ENCODE results near the gene TRAPPC2L.
"Not testable (repeated sequence)": the region's sequence is repeated elsewhere in the genome, so short reads cannot be mapped to it uniquely, and the experiment has no call there.

The TRAPPC2L gene

DNA sequence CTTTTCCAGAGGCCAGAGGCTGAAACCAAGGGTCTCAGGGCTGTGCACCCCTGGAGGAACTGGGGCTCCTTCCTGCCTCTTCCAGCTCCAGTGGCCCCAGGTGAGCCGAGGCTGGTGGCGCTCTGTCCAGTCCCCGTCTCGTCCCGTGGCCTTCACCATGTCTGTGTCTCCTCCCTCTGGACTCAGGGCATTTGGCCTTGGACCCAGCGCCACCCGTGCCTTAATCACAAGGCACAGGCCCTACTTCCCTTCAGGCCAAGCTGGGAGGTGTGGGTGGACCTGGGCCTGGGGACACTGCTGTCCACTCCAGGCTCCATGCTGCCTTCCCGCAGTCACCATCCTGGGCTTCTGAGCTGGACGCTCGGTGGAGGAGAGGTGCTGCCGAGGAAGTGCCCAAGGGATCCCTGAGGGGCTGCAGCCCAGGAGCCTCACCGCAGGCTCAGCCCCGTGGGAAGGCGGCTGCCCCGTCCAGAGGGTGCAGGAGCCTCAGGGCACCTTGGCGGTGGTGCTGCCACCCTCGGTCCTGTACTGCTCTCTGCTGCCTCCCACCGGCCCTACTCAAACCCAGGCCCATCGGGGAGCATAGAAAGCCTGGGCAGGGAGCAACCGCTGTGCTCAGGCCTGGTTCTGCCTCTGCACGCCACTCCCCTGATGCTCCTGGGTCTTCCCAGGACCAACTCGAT lies 35.6 kb upstream of the TRAPPC2L start:
- no peak overlapping the region for H3K4me3 ChIP-seq (ENCODE audit: low read depth, low read length)
- TF ChIP-seq, protein P1, sequence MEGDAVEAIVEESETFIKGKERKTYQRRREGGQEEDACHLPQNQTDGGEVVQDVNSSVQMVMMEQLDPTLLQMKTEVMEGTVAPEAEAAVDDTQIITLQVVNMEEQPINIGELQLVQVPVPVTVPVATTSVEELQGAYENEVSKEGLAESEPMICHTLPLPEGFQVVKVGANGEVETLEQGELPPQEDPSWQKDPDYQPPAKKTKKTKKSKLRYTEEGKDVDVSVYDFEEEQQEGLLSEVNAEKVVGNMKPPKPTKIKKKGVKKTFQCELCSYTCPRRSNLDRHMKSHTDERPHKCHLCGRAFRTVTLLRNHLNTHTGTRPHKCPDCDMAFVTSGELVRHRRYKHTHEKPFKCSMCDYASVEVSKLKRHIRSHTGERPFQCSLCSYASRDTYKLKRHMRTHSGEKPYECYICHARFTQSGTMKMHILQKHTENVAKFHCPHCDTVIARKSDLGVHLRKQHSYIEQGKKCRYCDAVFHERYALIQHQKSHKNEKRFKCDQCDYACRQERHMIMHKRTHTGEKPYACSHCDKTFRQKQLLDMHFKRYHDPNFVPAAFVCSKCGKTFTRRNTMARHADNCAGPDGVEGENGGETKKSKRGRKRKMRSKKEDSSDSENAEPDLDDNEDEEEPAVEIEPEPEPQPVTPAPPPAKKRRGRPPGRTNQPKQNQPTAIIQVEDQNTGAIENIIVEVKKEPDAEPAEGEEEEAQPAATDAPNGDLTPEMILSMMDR (conservative IDR thresholded peaks at IDR 0.05; ENCODE audit: low read depth, low read length) = no peak

DNA sequence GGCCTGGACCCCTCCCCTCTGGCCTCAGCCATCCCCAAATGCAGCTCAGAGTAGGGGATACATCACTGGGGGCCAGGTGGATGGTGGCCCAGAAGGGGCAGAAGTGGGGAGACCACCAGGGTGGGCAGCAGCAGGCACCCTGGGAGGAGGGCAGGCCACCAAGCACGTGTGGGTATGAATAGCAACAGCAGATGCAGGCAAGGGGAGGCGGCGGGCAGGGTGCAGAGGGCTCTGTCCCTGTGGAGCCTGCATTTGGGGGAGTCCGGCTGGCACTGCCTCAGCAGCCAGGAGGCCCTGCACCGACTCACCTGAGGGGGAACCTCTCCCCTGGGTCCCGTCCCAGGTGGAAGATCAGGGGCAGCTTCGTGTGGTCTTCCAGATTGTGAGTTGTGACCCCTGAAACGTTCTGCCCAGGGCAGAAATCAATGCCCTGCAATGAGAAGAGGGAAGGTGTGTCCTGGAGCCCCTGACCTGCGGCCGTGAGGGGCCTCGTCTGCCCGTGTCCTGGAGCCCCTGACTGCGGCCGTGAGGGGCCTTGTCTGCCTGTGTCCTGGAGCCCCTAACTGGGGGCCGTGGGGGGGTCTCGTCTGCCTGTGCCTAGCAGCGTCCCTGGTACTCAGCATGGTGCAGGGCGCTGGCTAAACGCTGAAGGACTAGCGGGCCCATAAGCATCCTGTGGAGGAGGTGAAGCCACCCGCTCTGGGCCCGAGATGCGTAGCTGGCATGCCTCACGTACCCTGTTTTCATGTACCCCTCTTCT lies 34.5 kb upstream of the TRAPPC2L start:
- H3K4me3 ChIP-seq (ENCODE audit: low read depth, low read length) = no peak overlapping the region
- no peak for DNase-seq (ENCODE audit: low read depth)
- TF ChIP-seq, protein P1 (conservative IDR thresholded peaks at IDR 0.05; ENCODE audit: low read depth, low read length) = no peak

More for the DNA sequence above, 35.6 kb upstream of the TRAPPC2L start:
- no peak for DNase-seq (ENCODE audit: low read depth)

DNA sequence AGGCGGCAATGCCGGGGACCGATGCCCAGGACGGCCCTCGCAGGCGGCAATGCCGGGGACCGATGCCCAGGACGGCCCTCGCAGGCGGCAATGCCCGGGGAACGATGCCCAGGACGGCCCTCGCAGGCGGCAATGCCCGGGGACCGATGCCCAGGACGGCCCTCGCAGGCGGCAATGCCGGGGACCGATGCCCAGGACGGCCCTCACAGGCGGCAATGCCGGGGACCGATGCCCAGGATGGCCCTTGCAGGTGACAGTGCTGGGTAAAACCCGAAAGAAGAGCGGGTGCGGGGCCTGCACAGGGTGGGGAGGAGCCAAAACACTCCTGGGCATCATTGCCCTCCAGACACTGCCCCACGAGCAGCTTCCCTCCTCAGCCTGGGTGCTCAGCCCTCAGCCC lies 33.3 kb upstream of the TRAPPC2L start:
- DNase-seq (ENCODE audit: low read depth); H3K4me3 ChIP-seq (ENCODE audit: low read depth, low read length): not testable (repeated sequence)

DNA sequence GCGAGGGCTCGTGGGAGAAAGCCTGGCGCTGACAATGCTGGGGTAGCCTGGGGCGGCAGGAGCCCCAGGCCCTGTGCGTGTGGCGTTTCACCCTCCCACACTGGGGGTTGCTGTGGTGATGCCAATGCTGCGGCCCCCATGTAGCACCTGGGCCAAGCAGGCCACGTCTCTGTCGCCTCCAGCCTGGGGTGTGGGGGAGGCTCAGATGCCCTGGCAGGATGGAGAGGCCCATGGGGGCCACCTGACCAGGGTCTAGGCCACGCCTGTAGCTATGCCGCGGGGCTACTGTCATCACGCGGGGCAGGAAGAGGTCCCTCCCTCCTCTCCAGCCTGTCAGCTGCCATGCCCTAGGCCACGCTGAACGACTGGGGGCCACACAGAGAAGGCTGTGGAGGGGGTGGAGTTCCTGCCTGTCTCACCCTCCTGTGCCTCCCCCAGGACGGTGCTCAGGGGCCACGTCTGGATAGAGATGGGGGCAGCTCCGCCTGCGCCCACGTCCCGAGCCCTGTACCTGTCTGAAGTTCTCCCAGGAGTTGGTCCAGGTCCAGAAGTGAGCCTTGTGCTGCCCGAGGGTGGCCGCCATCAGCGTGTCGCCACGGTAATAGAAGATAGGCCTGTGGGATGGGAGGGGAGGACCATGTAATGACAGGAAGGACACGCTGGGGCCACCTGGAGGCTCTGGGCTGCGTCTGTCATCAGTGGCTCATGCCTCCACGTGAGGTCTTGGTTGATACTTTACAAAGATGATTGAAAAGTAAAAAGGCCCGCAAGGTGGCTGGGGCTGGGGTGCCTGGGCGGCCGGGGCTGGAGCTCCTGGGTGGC lies 32.5 kb upstream of the TRAPPC2L start:
- TF ChIP-seq, protein P1 (conservative IDR thresholded peaks at IDR 0.05; ENCODE audit: low read depth, low read length) = no peak
- no peak for DNase-seq (ENCODE audit: low read depth)
- H3K4me3 ChIP-seq (ENCODE audit: low read depth, low read length) = no peak overlapping the region

DNA sequence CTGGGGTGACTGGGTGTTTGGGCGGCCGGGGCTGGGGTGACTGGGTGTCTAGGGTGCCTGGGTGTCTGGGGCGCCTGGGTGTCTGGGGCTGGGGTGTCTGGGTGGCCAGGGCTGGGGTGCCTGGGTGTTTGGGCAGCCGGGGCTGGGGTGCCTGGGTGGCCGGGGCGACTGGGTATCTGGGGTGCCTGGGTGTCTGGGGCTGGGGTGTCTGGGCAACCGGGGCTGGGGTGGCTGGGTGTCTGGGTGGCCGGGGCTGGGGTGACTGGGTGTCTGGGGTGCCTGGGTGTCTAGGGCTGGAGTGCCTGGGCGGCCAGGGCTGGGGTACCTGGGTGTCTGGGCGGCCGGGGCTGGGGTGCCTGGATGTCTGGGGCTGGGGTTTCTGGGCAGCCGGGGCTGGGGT lies 31.8 kb upstream of the TRAPPC2L start:
- TF ChIP-seq, protein P1 (conservative IDR thresholded peaks at IDR 0.05; ENCODE audit: low read depth, low read length) = no peak

DNA sequence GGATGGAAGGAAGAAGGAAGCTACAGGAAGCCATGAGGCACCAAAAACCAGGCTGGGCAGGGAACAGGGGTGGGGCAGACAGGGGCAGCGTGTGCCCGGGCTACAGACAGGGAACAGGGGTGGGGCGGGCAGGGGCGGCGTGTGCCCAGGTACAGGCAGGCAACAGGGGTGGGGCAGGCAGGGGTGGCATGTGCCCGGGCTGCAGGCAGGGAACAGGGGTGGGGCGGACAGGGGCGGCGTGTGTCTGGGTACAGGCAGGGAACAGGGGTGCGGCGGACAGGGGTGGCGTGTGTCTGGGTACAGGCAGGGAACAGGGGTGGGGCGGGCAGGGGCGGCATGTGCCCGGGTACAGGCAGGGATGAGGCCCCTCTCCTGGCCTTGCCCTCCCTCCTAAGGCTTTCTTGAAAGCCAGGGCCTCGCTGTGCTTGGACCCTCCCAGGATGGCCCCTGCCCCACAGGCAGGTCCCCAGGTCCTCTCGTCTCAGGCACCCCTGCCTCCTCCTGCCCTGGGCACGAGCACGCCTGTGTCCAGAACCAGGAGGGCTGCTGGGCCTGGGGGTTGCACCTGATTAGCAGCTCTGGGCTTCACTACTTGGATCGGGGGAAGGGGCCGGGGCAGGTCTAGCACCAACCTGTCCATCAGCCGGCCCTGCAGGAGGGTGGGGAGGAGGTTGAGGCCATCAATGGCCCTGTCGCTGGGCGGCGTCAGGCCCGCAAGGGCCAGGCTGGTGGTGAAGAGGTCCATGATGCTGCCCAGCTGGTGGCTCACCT lies 30.7 kb upstream of the TRAPPC2L start:
- no peak for DNase-seq (ENCODE audit: low read depth)
- TF ChIP-seq, protein P1 (conservative IDR thresholded peaks at IDR 0.05; ENCODE audit: low read depth, low read length) = no peak
- H3K4me3 ChIP-seq (ENCODE audit: low read depth, low read length) = no peak overlapping the region

More for the DNA sequence above, 31.8 kb upstream of the TRAPPC2L start:
- H3K4me3 ChIP-seq (ENCODE audit: low read depth, low read length) = no peak overlapping the region
- no peak for DNase-seq (ENCODE audit: low read depth)
